IMR-90 (cell line): Measurements from ENCODE around the gene ADD2. TPM values are rescaled to one million over a fixed set of nuclear protein-coding genes. Genes with fewer than 3 reads are reported as not detected.

Experiments
- ATAC-seq: fragments of 200-7000 bp; cut with Tn5 transposase; 2 replicates; pipeline ENCODE4 v1.9.1; 2020; ENCODE audit warnings: low read depth, mild to moderate bottlenecking, moderate library complexity
- BruUV-seq: library from RNA; stranded (reverse); fragments of 400-500 nt; replicated peaks from 2 replicates; lab custom pipeline; 2021; lab: Mats Ljungman, UMichigan
- CTCF ChIA-PET: fragments of 300-600 bp; formaldehyde crosslinking; extraction: SDS; loops from one replicate; lab custom pipeline; 2021; ENCODE audit warnings: antibody characterized with exemption; lab: Yijun Ruan, JAX
- POLR2A ChIA-PET: fragments of 300-600 bp; sonication (Branson Sonifier 250); formaldehyde crosslinking; loops from one replicate; lab custom pipeline; 2022; ENCODE audit warnings: antibody characterized with exemption; ENCODE audit not compliant: unreplicated experiment; lab: Charles Lee
- DNase-seq: peaks from one replicate; pipeline ENCODE4 v3.0.0; 2013
- H2AFZ ChIP-seq: replicated peaks from 2 replicates; pipeline ENCODE3; 2013; ENCODE audit warnings: low read length, mild to moderate bottlenecking; ENCODE audit not compliant: poor library complexity
- H2AK5ac ChIP-seq: 2 replicates; pipeline ENCODE4 v1.6.1; 2013; ENCODE audit warnings: low read depth, low read length, inconsistent platforms
- H2AK9ac ChIP-seq: replicated peaks from 2 replicates; pipeline ENCODE3; 2013; ENCODE audit warnings: mild to moderate bottlenecking, low read depth, low read length, moderate library complexity; ENCODE audit not compliant: poor library complexity
- H2BK120ac ChIP-seq: 2 replicates; pipeline ENCODE4 v1.6.1; 2013; ENCODE audit warnings: low read depth, low read length, inconsistent platforms
- H2BK15ac ChIP-seq: 3 replicates; pipeline ENCODE4 v1.6.1; 2013; ENCODE audit warnings: low read depth, low read length, inconsistent platforms
- H2BK20ac ChIP-seq: 2 replicates; pipeline ENCODE4 v1.6.1; 2013; ENCODE audit warnings: low read depth, mild to moderate bottlenecking, inconsistent platforms, low read length, moderate library complexity
- H2BK5ac ChIP-seq: 2 replicates; pipeline ENCODE4 v1.6.1; 2013; ENCODE audit warnings: mild to moderate bottlenecking, low read depth, low read length, inconsistent platforms; ENCODE audit not compliant: poor library complexity, severe bottlenecking
- H3K14ac ChIP-seq: replicated peaks from 2 replicates; pipeline ENCODE4 v1.6.1; 2013; ENCODE audit warnings: low read depth, low read length, inconsistent platforms
- H3K18ac ChIP-seq: 2 replicates; pipeline ENCODE4 v1.6.1; 2013; ENCODE audit warnings: low read depth, low read length, control low read depth
- H3K23ac ChIP-seq: 2 replicates; pipeline ENCODE4 v1.6.1; 2013; ENCODE audit warnings: low read depth, low read length, inconsistent platforms
- H3K27ac ChIP-seq: 2 replicates; pipeline ENCODE4 v1.5.1; 2013; ENCODE audit warnings: mild to moderate bottlenecking, control low read depth, low read length; ENCODE audit not compliant: insufficient read depth
- H3K27me3 ChIP-seq: 2 replicates; pipeline ENCODE4 v1.6.1; 2013; ENCODE audit warnings: low read length; ENCODE audit not compliant: control insufficient read depth, insufficient read depth
- H3K36me3 ChIP-seq: 2 replicates; pipeline ENCODE4 v1.6.1; 2013; ENCODE audit warnings: low read length, mixed read lengths; ENCODE audit not compliant: control insufficient read depth, insufficient read depth
- H3K4ac ChIP-seq: 2 replicates; pipeline ENCODE4 v1.6.1; 2013; ENCODE audit warnings: low read depth, low read length, inconsistent platforms
- H3K4me1 ChIP-seq: 2 replicates; pipeline ENCODE4 v1.6.1; 2013; ENCODE audit warnings: low read length, mixed read lengths; ENCODE audit not compliant: control insufficient read depth, insufficient read depth
- H3K4me2 ChIP-seq: 2 replicates; pipeline ENCODE4 v1.6.1; 2013; ENCODE audit warnings: low read depth, mild to moderate bottlenecking, control low read depth, low read length, moderate library complexity
- H3K4me3 ChIP-seq: 2 replicates; pipeline ENCODE4 v1.5.1; 2013; ENCODE audit warnings: low read depth, mild to moderate bottlenecking, control low read depth, low read length, moderate library complexity; ENCODE audit not compliant: insufficient read depth
- H3K56ac ChIP-seq: 2 replicates; pipeline ENCODE4 v1.6.1; 2013; ENCODE audit warnings: low read length, inconsistent platforms; ENCODE audit not compliant: insufficient read depth; ENCODE audit errors: extremely low read depth
- H3K79me1 ChIP-seq, 2 experiments: 2 replicates each; pipeline ENCODE4 v1.6.1; 2013; ENCODE audit warnings: low read length in 2 of 2, inconsistent platforms in 1 of 2, low read depth in 1 of 2
- H3K9ac ChIP-seq: 2 replicates; pipeline ENCODE4 v1.6.1; 2013; ENCODE audit warnings: low read depth, low read length, control low read depth
- H3K9me1 ChIP-seq: 2 replicates; pipeline ENCODE4 v1.6.1; 2013; ENCODE audit warnings: low read length, inconsistent platforms; ENCODE audit not compliant: insufficient read depth
- H3K9me3 ChIP-seq: 2 replicates; pipeline ENCODE4 v1.6.1; 2013; ENCODE audit warnings: low read length; ENCODE audit not compliant: control insufficient read depth, insufficient read depth
- H4K20me1 ChIP-seq: 2 replicates; pipeline ENCODE4 v1.6.1; 2013; ENCODE audit warnings: low read length, inconsistent platforms; ENCODE audit not compliant: insufficient read depth
- H4K5ac ChIP-seq: 2 replicates; pipeline ENCODE4 v1.6.1; 2013; ENCODE audit warnings: mild to moderate bottlenecking, low read depth, low read length, control low read depth
- H4K8ac ChIP-seq, 2 experiments: 2 replicates each; pipeline ENCODE4 v1.6.1; 2013; ENCODE audit warnings: low read depth in 2 of 2, low read length in 2 of 2, control low read depth in 1 of 2, inconsistent platforms in 1 of 2
- H4K91ac ChIP-seq: 2 replicates; pipeline ENCODE4 v1.6.1; 2013; ENCODE audit warnings: low read depth, low read length, inconsistent platforms; ENCODE audit not compliant: insufficient read depth
- CHD1 ChIP-seq: IDR thresholded peaks from 2 replicates; pipeline ENCODE4 v1.6.1; 2012; ENCODE audit warnings: low read depth, low read length, improper control_type of control experiment
- FOS ChIP-seq: fragments of 150-350 bp; IDR thresholded peaks from 2 replicates; pipeline ENCODE4 v1.6.1; 2016; ENCODE audit warnings: low read depth, low read length
- MAFK ChIP-seq: IDR thresholded peaks from 2 replicates; pipeline ENCODE4 v1.6.1; 2012; ENCODE audit warnings: low read depth, low read length, improper control_type of control experiment
- MAZ ChIP-seq: IDR thresholded peaks from 2 replicates; pipeline ENCODE4 v1.6.1; 2012; ENCODE audit warnings: low read depth, mild to moderate bottlenecking, low read length, improper control_type of control experiment, moderate library complexity, borderline replicate concordance
- POLR2A ChIP-seq: IDR thresholded peaks from 2 replicates; pipeline ENCODE4 v1.6.1; 2012; ENCODE audit warnings: mild to moderate bottlenecking, low read depth, low read length
- RFX5 ChIP-seq: IDR thresholded peaks from 2 replicates; pipeline ENCODE4 v1.8.0; 2012; ENCODE audit warnings: low read depth, mild to moderate bottlenecking, low read length, moderate library complexity
- WGBS, 2 experiments: methylation state at CpG; one replicate each; pipeline versions ENCODE4 v1.1.5 to v1.1.7; 2013; ENCODE audit warnings: missing lambda C conversion rate in 2 of 2; ENCODE audit not compliant: insufficient read length in 1 of 2; ENCODE audit errors: extremely low coverage in 2 of 2; 5-methylcytosine and 5-hydroxymethylcytosine counted together
- dilution Hi-C: fragments of 300-500 bp; cut with HindIII; formaldehyde crosslinking; loops from one replicate; pipeline ENCODE4 v1.14.3; 2018; ENCODE audit warnings: low sequenced_read_pairs; ENCODE audit not compliant: unreplicated experiment
- in situ Hi-C: fragments of 300-500 bp; cut with MboI; formaldehyde crosslinking; loops from 3 replicates; pipeline ENCODE4 v1.14.3; 2019; ENCODE audit warnings: low sequenced_read_pairs, inconsistent platforms, mixed read lengths
- intact Hi-C: fragments of 100-400 bp; cut with micrococcal nuclease; formaldehyde crosslinking; loops from 2 replicates; pipeline ENCODE4 v1.10.0; 2022
- polyA plus RNA-seq, 3 experiments: library from polyadenylated mRNA; depleted of rRNA; stranded (reverse); fragments of >200 nt; gene quantifications; 2 replicates each; pipeline ENCODE4 v1.2.3, GENCODE V29; 2012; ENCODE audit warnings: low replicate concordance in 1 of 3
- total RNA-seq: library from RNA; depleted of rRNA; stranded (reverse); fragments of >200 nt; gene quantifications from 2 replicates; pipeline ENCODE4 v1.2.3, GENCODE V29; 2012
- TF ChIP-seq, protein P1 (sequence below): fragments of 150-350 bp; IDR thresholded peaks from 2 replicates; pipeline ENCODE4 v1.6.1; 2017; ENCODE audit warnings: mild to moderate bottlenecking, antibody characterized with exemption, low read length, low read depth
- TF ChIP-seq, protein P2 (sequence below): fragments of 150-350 bp; IDR thresholded peaks from 2 replicates; pipeline ENCODE4 v1.6.1; 2016; ENCODE audit warnings: low read depth, mild to moderate bottlenecking, low read length, moderate library complexity, borderline replicate concordance
- TF ChIP-seq, protein P3 (sequence below): conservative IDR thresholded peaks from 2 replicates; pipeline ENCODE4 v1.5.1; 2012; ENCODE audit warnings: mild to moderate bottlenecking, low read depth, low read length, improper control_type of control experiment

ADD2 gene
- total and polyA plus RNA-seq, 2 of the 4 experiments (the other 2 are of a cell fraction): not detected

DNA sequence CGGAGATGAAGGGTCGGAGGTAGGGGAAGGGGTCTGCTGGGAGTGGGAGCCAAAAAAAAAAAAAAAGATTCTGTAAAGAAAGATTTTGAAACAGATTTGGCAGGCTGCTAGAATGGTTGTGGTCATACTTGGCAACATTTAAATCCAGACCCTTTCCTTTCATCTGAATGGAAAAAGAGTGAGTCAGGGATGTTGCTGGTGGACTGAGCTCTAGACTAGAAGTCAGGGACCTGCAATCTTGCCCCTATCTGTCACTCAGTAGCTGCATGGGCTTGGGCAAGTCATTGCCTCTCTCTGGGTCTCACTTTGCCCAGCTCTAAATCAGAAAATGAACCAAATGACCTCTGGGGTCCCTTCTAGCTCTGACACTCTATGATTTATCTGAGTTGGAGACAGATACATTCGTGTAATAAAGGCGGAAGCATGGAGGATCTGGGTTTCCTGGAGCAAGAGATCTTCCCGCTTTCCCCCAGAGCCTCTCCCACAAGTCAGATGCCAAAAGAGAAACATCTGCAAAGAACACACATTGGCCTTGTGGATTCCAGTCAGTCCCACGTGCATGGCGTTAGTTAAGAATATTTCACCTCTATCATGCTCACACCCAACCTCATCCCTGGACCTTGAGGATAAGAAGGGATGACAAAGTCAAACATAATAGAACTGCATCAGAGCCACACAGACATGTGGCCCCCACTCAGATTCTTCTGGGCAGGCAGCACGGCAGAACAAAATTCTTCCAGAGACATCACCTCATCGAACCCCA, 58.5 kb downstream of the ADD2 start:
- CTCF ChIA-PET: no interaction called here
- H2AFZ ChIP-seq: no peak overlapping the region
- no peaks in the 10 kb centered on the region for H3K9me3 ChIP-seq
- TF ChIP-seq, protein P1, sequence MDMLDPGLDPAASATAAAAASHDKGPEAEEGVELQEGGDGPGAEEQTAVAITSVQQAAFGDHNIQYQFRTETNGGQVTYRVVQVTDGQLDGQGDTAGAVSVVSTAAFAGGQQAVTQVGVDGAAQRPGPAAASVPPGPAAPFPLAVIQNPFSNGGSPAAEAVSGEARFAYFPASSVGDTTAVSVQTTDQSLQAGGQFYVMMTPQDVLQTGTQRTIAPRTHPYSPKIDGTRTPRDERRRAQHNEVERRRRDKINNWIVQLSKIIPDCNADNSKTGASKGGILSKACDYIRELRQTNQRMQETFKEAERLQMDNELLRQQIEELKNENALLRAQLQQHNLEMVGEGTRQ: no peak
- no peak for TF ChIP-seq POLR2A
- TF ChIP-seq FOS: no peak
- no peak for TF ChIP-seq CHD1
- TF ChIP-seq, protein P2, sequence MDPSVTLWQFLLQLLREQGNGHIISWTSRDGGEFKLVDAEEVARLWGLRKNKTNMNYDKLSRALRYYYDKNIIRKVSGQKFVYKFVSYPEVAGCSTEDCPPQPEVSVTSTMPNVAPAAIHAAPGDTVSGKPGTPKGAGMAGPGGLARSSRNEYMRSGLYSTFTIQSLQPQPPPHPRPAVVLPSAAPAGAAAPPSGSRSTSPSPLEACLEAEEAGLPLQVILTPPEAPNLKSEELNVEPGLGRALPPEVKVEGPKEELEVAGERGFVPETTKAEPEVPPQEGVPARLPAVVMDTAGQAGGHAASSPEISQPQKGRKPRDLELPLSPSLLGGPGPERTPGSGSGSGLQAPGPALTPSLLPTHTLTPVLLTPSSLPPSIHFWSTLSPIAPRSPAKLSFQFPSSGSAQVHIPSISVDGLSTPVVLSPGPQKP: no peak
- TF ChIP-seq MAZ: no peak
- no peak for TF ChIP-seq RFX5
- TF ChIP-seq MAFK: no peak
- TF ChIP-seq, protein P3, sequence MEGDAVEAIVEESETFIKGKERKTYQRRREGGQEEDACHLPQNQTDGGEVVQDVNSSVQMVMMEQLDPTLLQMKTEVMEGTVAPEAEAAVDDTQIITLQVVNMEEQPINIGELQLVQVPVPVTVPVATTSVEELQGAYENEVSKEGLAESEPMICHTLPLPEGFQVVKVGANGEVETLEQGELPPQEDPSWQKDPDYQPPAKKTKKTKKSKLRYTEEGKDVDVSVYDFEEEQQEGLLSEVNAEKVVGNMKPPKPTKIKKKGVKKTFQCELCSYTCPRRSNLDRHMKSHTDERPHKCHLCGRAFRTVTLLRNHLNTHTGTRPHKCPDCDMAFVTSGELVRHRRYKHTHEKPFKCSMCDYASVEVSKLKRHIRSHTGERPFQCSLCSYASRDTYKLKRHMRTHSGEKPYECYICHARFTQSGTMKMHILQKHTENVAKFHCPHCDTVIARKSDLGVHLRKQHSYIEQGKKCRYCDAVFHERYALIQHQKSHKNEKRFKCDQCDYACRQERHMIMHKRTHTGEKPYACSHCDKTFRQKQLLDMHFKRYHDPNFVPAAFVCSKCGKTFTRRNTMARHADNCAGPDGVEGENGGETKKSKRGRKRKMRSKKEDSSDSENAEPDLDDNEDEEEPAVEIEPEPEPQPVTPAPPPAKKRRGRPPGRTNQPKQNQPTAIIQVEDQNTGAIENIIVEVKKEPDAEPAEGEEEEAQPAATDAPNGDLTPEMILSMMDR: no peak
- no peak overlapping the region for H3K23ac ChIP-seq
- no peak overlapping the region for H4K8ac ChIP-seq
- H3K9me1 ChIP-seq: no peaks in the 10 kb centered on the region
- H2AK9ac ChIP-seq: no peak overlapping the region
- H4K5ac ChIP-seq: no peak overlapping the region
- no peak overlapping the region for H3K18ac ChIP-seq
- intact Hi-C loops (no loop called here), dilution Hi-C loops (no loop called here), in situ Hi-C loops (no loop called here)
- no peak overlapping the region for H2BK120ac ChIP-seq
- no peak overlapping the region for H3K4me3 ChIP-seq
- no peak overlapping the region for H2BK20ac ChIP-seq
- H2AK5ac ChIP-seq: no peak overlapping the region
- ATAC-seq: no peak
- 40% methylated on average over 1 of the region's 9 CpGs; no CpG with 5 or more reads in 1 of the 2 experiments for WGBS, 2 experiments
- H4K91ac ChIP-seq: no peak overlapping the region
- H2BK5ac ChIP-seq: no peak overlapping the region
- H3K56ac ChIP-seq: no peak overlapping the region
- BruUV-seq: no TSS peak
- no peak overlapping the region for H3K4ac ChIP-seq
- H3K14ac ChIP-seq: no peak overlapping the region
- H3K36me3 ChIP-seq: no peaks in the 10 kb centered on the region
- H3K4me2 ChIP-seq: no peak overlapping the region
- no peak overlapping the region for H2BK15ac ChIP-seq
- peaks cover 3% of the 10 kb centered on the region; the same call in 1 of the 2 replicates for H3K27me3 ChIP-seq
- H3K4me1 ChIP-seq: no peaks in the 10 kb centered on the region
- no peaks in the 10 kb centered on the region for H3K79me1 ChIP-seq
- H3K27ac ChIP-seq: no peak overlapping the region
- POLR2A ChIA-PET: no interaction called here
- no peak overlapping the region for H3K9ac ChIP-seq
- no peaks in the 10 kb centered on the region for H4K20me1 ChIP-seq
- no peak for DNase-seq
